ENCODE measurements around the gene PAAF1. TPM values are rescaled to one million over a fixed set of nuclear protein-coding genes. Genes with fewer than 3 reads are reported as not detected.

PAAF1 gene
- total and polyA plus RNA-seq, 2 donors (not counting 1 experiment from before 2014, with no cell fraction given): 9.2 to 17.5 TPM

DNA sequence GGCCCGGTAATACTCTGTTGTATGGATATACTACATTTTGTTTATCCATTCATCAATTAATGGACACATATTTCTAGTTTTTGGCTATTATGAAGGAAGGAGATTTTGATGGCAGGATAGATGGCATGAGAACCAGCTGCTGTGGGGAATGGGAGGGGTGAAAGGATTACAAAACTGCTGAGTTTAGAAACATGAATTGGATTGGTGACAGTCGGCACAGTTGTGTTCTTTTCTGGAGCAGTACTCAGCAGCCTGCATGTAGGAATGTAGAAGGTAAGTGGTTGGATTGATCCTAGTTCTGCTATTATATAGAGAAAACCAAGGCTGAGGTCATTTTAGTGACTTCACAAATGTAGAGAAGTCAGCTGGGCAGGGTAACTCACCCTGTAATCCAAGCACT, 7.1 kb downstream of the PAAF1 start:
- TF ChIP-seq EZH2 (IDR thresholded peaks at IDR 0.05; ENCODE audit: low read length, missing control alignments): no peak

DNA sequence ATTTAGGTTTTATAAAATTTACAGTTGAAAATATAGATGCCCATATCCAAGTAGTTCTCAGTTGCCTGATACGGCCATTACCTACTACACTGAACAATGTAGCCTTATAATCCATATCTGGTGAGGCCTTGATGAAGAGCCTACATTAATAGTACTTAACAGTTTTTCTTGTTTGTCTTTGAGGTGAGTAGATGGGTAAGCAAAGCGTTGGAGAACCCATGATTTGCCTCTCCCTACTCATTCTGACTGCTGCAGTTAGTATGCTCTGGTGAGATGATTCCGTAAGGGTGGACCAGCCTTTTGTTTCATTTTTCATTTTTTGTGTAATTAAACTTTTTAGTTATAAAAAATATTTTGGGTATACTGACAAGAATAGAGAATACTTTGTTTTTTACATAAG, 11.4 kb downstream of the PAAF1 start:
- H3K4me2 ChIP-seq (ENCODE audit: extremely low read depth, insufficient read depth, low read length): no peak overlapping the region
- no peak overlapping the region for H2AFZ ChIP-seq (ENCODE audit: low read length)
- no peaks in the 10 kb centered on the region for H3K27me3 ChIP-seq (ENCODE audit: control insufficient read depth, insufficient read depth, low read length)
- no peak overlapping the region for H3K27ac ChIP-seq (ENCODE audit: insufficient read depth, low read length)
- no peak overlapping the region for H3K9ac ChIP-seq (ENCODE audit: insufficient read depth, low read length)
- no peaks in the 10 kb centered on the region for H3K79me2 ChIP-seq (ENCODE audit: control insufficient read depth, insufficient read depth, low read length)
- no peak for DNase-seq (ENCODE audit: low read depth in 2 of 2)
- H3K36me3 ChIP-seq (ENCODE audit: control insufficient read depth, insufficient read depth, low read length): peaks cover 2% of the 10 kb centered on the region
- TF ChIP-seq EZH2 (IDR thresholded peaks at IDR 0.05; ENCODE audit: low read length, missing control alignments): no peak
- TF ChIP-seq, protein P1, sequence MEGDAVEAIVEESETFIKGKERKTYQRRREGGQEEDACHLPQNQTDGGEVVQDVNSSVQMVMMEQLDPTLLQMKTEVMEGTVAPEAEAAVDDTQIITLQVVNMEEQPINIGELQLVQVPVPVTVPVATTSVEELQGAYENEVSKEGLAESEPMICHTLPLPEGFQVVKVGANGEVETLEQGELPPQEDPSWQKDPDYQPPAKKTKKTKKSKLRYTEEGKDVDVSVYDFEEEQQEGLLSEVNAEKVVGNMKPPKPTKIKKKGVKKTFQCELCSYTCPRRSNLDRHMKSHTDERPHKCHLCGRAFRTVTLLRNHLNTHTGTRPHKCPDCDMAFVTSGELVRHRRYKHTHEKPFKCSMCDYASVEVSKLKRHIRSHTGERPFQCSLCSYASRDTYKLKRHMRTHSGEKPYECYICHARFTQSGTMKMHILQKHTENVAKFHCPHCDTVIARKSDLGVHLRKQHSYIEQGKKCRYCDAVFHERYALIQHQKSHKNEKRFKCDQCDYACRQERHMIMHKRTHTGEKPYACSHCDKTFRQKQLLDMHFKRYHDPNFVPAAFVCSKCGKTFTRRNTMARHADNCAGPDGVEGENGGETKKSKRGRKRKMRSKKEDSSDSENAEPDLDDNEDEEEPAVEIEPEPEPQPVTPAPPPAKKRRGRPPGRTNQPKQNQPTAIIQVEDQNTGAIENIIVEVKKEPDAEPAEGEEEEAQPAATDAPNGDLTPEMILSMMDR (conservative IDR thresholded peaks at IDR 0.05 in 1 of 2, IDR thresholded peaks at IDR 0.05 in 1 of 2; ENCODE audit: low read depth in 1 of 2, low read length in 2 of 2): no peak
- no peak overlapping the region for H3K4me3 ChIP-seq (replicated peaks in 1 of 4; ENCODE audit: control extremely low read depth in 1 of 4, insufficient read depth in 1 of 4, low read depth in 3 of 4, low read length in 4 of 4)
- H3K4me1 ChIP-seq (ENCODE audit: control insufficient read depth, extremely low read depth, insufficient read depth, low read length): peaks cover 2% of the 10 kb centered on the region
- no peaks in the 10 kb centered on the region for H3K9me3 ChIP-seq (ENCODE audit: control insufficient read depth, insufficient read depth, low read depth, low read length)
- no peaks in the 10 kb centered on the region for H4K20me1 ChIP-seq (ENCODE audit: control insufficient read depth, extremely low read depth, insufficient read depth, low read length)

More for the DNA sequence above, 7.1 kb downstream of the PAAF1 start:
- H2AFZ ChIP-seq (ENCODE audit: low read length): no peak overlapping the region
- no peak overlapping the region for H3K4me3 ChIP-seq (replicated peaks in 1 of 4; ENCODE audit: control extremely low read depth in 1 of 4, insufficient read depth in 1 of 4, low read depth in 3 of 4, low read length in 4 of 4)
- H3K4me1 ChIP-seq (ENCODE audit: control insufficient read depth, extremely low read depth, insufficient read depth, low read length): no peaks in the 10 kb centered on the region
- no peak overlapping the region for H3K27ac ChIP-seq (ENCODE audit: insufficient read depth, low read length)
- no peaks in the 10 kb centered on the region for H3K27me3 ChIP-seq (ENCODE audit: control insufficient read depth, insufficient read depth, low read length)
- no peaks in the 10 kb centered on the region for H3K79me2 ChIP-seq (ENCODE audit: control insufficient read depth, insufficient read depth, low read length)
- no peak overlapping the region for H3K4me2 ChIP-seq (ENCODE audit: extremely low read depth, insufficient read depth, low read length)
- no peak for DNase-seq (ENCODE audit: low read depth in 2 of 2)
- no peaks in the 10 kb centered on the region for H3K9me3 ChIP-seq (ENCODE audit: control insufficient read depth, insufficient read depth, low read depth, low read length)
- H3K9ac ChIP-seq (ENCODE audit: insufficient read depth, low read length): no peak overlapping the region
- no peaks in the 10 kb centered on the region for H3K36me3 ChIP-seq (ENCODE audit: control insufficient read depth, insufficient read depth, low read length)
- H4K20me1 ChIP-seq (ENCODE audit: control insufficient read depth, extremely low read depth, insufficient read depth, low read length): no peaks in the 10 kb centered on the region

DNA sequence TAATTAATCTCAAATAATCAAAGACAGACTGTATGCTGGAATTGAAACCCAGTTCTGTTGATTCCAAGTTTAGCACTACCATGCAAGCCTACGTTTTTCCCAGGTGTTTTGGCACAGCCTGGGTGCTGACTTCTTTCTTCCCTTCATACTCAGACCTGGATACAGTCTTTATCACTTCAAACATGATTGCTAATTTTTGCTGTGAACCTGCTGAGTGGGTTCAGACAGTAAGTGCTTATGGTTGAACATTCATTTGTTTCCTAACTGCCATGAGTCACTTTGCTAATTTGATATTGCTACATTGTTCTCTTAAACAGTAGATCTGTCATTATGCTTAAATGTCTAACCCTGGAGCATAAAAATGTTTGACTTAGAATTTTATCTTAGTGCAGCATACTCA, 12.2 kb downstream of the PAAF1 start:
- H3K4me1 ChIP-seq (ENCODE audit: control insufficient read depth, extremely low read depth, insufficient read depth, low read length): peaks cover 2% of the 10 kb centered on the region
- no peak overlapping the region for H3K4me2 ChIP-seq (ENCODE audit: extremely low read depth, insufficient read depth, low read length)
- H3K9ac ChIP-seq (ENCODE audit: insufficient read depth, low read length): no peak overlapping the region
- no peaks in the 10 kb centered on the region for H3K9me3 ChIP-seq (ENCODE audit: control insufficient read depth, insufficient read depth, low read depth, low read length)
- no peaks in the 10 kb centered on the region for H3K79me2 ChIP-seq (ENCODE audit: control insufficient read depth, insufficient read depth, low read length)
- peaks cover 2% of the 10 kb centered on the region for H3K36me3 ChIP-seq (ENCODE audit: control insufficient read depth, insufficient read depth, low read length)
- no peak overlapping the region for H3K27ac ChIP-seq (ENCODE audit: insufficient read depth, low read length)
- no peak overlapping the region for H2AFZ ChIP-seq (ENCODE audit: low read length)
- TF ChIP-seq EZH2 (IDR thresholded peaks at IDR 0.05; ENCODE audit: low read length, missing control alignments): no peak
- TF ChIP-seq, protein P1 (conservative IDR thresholded peaks at IDR 0.05 in 1 of 2, IDR thresholded peaks at IDR 0.05 in 1 of 2; ENCODE audit: low read depth in 1 of 2, low read length in 2 of 2): no peak
- H4K20me1 ChIP-seq (ENCODE audit: control insufficient read depth, extremely low read depth, insufficient read depth, low read length): no peaks in the 10 kb centered on the region
- DNase-seq (ENCODE audit: low read depth in 2 of 2): peak; percentile 56 to 66
- no peak overlapping the region for H3K4me3 ChIP-seq (replicated peaks in 1 of 4; ENCODE audit: control extremely low read depth in 1 of 4, insufficient read depth in 1 of 4, low read depth in 3 of 4, low read length in 4 of 4)
- no peaks in the 10 kb centered on the region for H3K27me3 ChIP-seq (ENCODE audit: control insufficient read depth, insufficient read depth, low read length)
